NT2/D1 (cell line): ENCODE measurements around the gene TMOD1.

Experiments
- SUZ12 ChIP-seq: IDR thresholded peaks from 2 replicates; pipeline ENCODE4 v1.6.1; 2011; ENCODE audit not compliant: insufficient read length, insufficient read depth; ENCODE audit errors: extremely low read depth
- YY1 ChIP-seq: IDR thresholded peaks from 2 replicates; pipeline ENCODE4 v1.6.1; 2011; ENCODE audit not compliant: insufficient read length, insufficient read depth
- ZNF274 ChIP-seq: IDR thresholded peaks from 2 replicates; pipeline ENCODE4 v1.6.1; 2011; ENCODE audit warnings: mild to moderate bottlenecking, low read depth, low read length

DNA sequence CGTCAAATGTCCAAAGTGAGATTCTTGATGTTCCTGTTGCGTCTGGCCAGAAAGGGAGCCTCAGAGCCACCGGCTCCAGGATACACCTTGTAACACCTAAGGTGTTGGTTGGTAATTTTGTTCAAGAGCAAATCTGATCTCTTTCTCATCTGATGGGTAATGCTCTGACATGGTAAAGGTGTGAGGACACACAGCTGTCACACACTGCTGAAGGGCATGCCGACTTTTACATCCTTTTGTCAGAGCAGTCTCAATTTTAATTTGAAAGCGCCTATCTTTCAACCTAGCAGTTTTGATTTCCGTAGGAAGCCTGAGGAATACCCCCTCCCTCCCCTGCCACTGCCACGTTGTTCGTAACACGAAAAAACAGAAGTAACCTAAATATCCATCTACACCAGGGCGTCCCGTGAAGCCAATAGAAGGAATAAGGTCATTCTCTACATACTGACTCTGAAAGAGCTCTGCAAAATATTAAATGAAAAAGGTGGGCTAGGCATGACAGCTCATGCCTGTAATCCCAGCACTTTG lies 74.3 kb downstream of the TMOD1 start:
- no peak for TF ChIP-seq ZNF274
- TF ChIP-seq YY1 = no peak
- no peak for TF ChIP-seq SUZ12
